Breast epithelium (tissue), 4 donors: ENCODE measurements around the gene TRMT1. TPM values are rescaled to one million over a fixed set of nuclear protein-coding genes. Genes with fewer than 3 reads are reported as not detected.

ENCODE experiments used
- DNase-seq, 2 donors: peaks; one replicate each; pipeline ENCODE4 v3.0.0-alpha.2; 2019; ENCODE audit warnings: low spot score in 2 of 2
- H3K27ac ChIP-seq, 2 donors: fragments of 200-600 bp; sonication (generic) in 1 of 2; one replicate each; pipeline ENCODE4 v1.5.1; 2016 to 2019; ENCODE audit warnings: mild to moderate bottlenecking in 1 of 2
- H3K27me3 ChIP-seq, 2 donors: fragments of 200-600 bp; sonication (generic) in 1 of 2; one replicate each; pipeline versions ENCODE4 v1.5.1 to v1.6.0; 2017 to 2019; ENCODE audit warnings: control low read depth in 1 of 2, mild to moderate bottlenecking in 1 of 2
- H3K36me3 ChIP-seq: fragments of 200-600 bp; one replicate; pipeline ENCODE4 v1.5.1; 2019
- H3K4me1 ChIP-seq, 2 donors: fragments of 200-600 bp; sonication (generic); one replicate each; pipeline ENCODE4 v1.5.1; 2016 to 2019; ENCODE audit warnings: control low read depth in 1 of 2
- H3K4me3 ChIP-seq, 3 donors: fragments of 200-600 bp; sonication (generic); 1 replicate in 2 of 3; 2 replicates in 1 of 3; pipeline ENCODE4 v1.5.1; 2016 to 2019; ENCODE audit warnings: mild to moderate bottlenecking in 3 of 3, moderate library complexity in 2 of 3
- H3K9me3 ChIP-seq, 2 donors: fragments of 200-600 bp; sonication (generic) in 1 of 2; one replicate each; pipeline ENCODE4 v1.5.1; 2016 to 2019; ENCODE audit warnings: control low read depth in 1 of 2
- CTCF ChIP-seq, 3 donors: fragments of 450-650 bp; IDR thresholded peaks; one replicate each; pipeline ENCODE4 v1.5.1; 2016 to 2017; ENCODE audit warnings: antibody characterized with exemption in 3 of 3, mild to moderate bottlenecking in 3 of 3, moderate library complexity in 3 of 3
- POLR2A ChIP-seq: fragments of 450-650 bp; IDR thresholded peaks from one replicate; pipeline ENCODE4 v1.6.1; 2016; ENCODE audit warnings: antibody characterized with exemption, mild to moderate bottlenecking, moderate library complexity
- POLR2AphosphoS5 ChIP-seq, 3 donors: sonication (generic); formaldehyde crosslinking; IDR thresholded peaks; one replicate each; pipeline ENCODE4 v1.6.1; 2017; ENCODE audit warnings: antibody characterized with exemption in 3 of 3
- intact Hi-C: fragments of 100-400 bp; cut with DNase I; formaldehyde crosslinking; loops from one replicate; pipeline ENCODE4 v1.15.1; 2023; ENCODE audit warnings: low total_unique reads
- total RNA-seq, 3 donors: library from RNA; depleted of rRNA; stranded (reverse); fragments of >200 nt; gene quantifications; one replicate each; pipeline ENCODE4 v1.1.0, GENCODE V29; 2016

The TRMT1 gene
- total RNA-seq, 3 donors from 2014 or later = 29.7 to 37.4 (median 31.7) TPM

- H3K27me3 ChIP-seq = no peaks in the 10 kb centered on the region
- H3K4me3 ChIP-seq = no peak overlapping the region
- no peaks in the 10 kb centered on the region for H3K36me3 ChIP-seq
- no peaks in the 10 kb centered on the region for H3K9me3 ChIP-seq
- TF ChIP-seq POLR2AphosphoS5 (IDR thresholded peaks at IDR 0.05) = no peak
- no peak for TF ChIP-seq POLR2A
- TF ChIP-seq CTCF (IDR thresholded peaks at IDR 0.05) = no peak
- peaks cover 6 to 27% of the 10 kb centered on the region in 2 donors for H3K4me1 ChIP-seq
- no peak for DNase-seq
- peak overlapping the region; percentile 71 to 83 for H3K27ac ChIP-seq
- intact Hi-C loops = no loop called here
Observed at GRCh38 chr19:13071444-13072187, 44.9 kb downstream of the TRMT1 start.

GRCh38 chr19:13070425-13071140, 46.0 kb downstream of the TRMT1 start:
- H3K27ac ChIP-seq = peak overlapping the region; percentile 71 to 83

GRCh38 chr19:13069415-13070359, 46.9 kb downstream of the TRMT1 start:
- peaks cover 3 to 42% of the 10 kb centered on the region in 2 donors for H3K4me1 ChIP-seq
- no peaks in the 10 kb centered on the region for H3K27me3 ChIP-seq
- peak overlapping the region; percentile 71 to 83 for H3K27ac ChIP-seq
- H3K4me3 ChIP-seq = peak overlapping the region in 1 of 3 donors; percentile 13
- no peaks in the 10 kb centered on the region for H3K36me3 ChIP-seq
- DNase-seq = no peak
- intact Hi-C loops = no loop called here
- H3K9me3 ChIP-seq = no peaks in the 10 kb centered on the region
- TF ChIP-seq POLR2AphosphoS5 (IDR thresholded peaks at IDR 0.05) (no peak), POLR2A (no peak), CTCF (IDR thresholded peaks at IDR 0.05) (no peak)

More at GRCh38 chr19:13070425-13071140, 46.0 kb downstream of the TRMT1 start:
- no peaks in the 10 kb centered on the region for H3K36me3 ChIP-seq
- DNase-seq = no peak
- H3K9me3 ChIP-seq = no peaks in the 10 kb centered on the region
- H3K27me3 ChIP-seq = no peaks in the 10 kb centered on the region
- H3K4me3 ChIP-seq = peak overlapping the region in 1 of 3 donors; percentile 13
- peaks cover 3 to 35% of the 10 kb centered on the region in 2 donors for H3K4me1 ChIP-seq
- TF ChIP-seq POLR2A (no peak), CTCF (IDR thresholded peaks at IDR 0.05) (no peak), POLR2AphosphoS5 (IDR thresholded peaks at IDR 0.05) (no peak)
- intact Hi-C loops = no loop called here

GRCh38 chr19:13068085-13068846, 48.3 kb downstream of the TRMT1 start:
- Histone ChIP-seq H3K4me1 (peaks cover 3 to 48% of the 10 kb centered on the region in 2 donors), H3K27ac (peak overlapping the region; percentile 71 to 83), H3K27me3 (no peaks in the 10 kb centered on the region), H3K4me3 (no peak overlapping the region), H3K36me3 (no peaks in the 10 kb centered on the region), H3K9me3 (no peaks in the 10 kb centered on the region)
- no peak for DNase-seq
- TF ChIP-seq CTCF (IDR thresholded peaks at IDR 0.05) (no peak), POLR2AphosphoS5 (IDR thresholded peaks at IDR 0.05) (no peak), POLR2A (no peak)
- intact Hi-C loops = no loop called here
